Vagina (tissue), 2 donors: Measurements from ENCODE around the gene CFDP1.

Source experiments
- POLR2AphosphoS5 ChIP-seq, 2 donors: sonication (generic); formaldehyde crosslinking; IDR thresholded peaks; one replicate each; pipeline ENCODE4 v1.9.0; 2017; ENCODE audit warnings: antibody characterized with exemption in 2 of 2, mild to moderate bottlenecking in 2 of 2, low read depth in 1 of 2; ENCODE audit not compliant: insufficient read depth in 1 of 2
- TF ChIP-seq, protein P1 (sequence below), 3 experiments: fragments of 450-650 bp in 2 of 3; fragments of 200-600 bp in 1 of 3; sonication (generic) in 1 of 3; IDR thresholded peaks; one replicate each; pipeline ENCODE4 v1.5.1; 2017 to 2019; ENCODE audit warnings: antibody characterized with exemption in 3 of 3, mild to moderate bottlenecking in 2 of 3, moderate library complexity in 2 of 3

GRCh38 chr16:75254359-75254837 is 178.9 kb downstream of the CFDP1 start:
- TF ChIP-seq, protein P1, sequence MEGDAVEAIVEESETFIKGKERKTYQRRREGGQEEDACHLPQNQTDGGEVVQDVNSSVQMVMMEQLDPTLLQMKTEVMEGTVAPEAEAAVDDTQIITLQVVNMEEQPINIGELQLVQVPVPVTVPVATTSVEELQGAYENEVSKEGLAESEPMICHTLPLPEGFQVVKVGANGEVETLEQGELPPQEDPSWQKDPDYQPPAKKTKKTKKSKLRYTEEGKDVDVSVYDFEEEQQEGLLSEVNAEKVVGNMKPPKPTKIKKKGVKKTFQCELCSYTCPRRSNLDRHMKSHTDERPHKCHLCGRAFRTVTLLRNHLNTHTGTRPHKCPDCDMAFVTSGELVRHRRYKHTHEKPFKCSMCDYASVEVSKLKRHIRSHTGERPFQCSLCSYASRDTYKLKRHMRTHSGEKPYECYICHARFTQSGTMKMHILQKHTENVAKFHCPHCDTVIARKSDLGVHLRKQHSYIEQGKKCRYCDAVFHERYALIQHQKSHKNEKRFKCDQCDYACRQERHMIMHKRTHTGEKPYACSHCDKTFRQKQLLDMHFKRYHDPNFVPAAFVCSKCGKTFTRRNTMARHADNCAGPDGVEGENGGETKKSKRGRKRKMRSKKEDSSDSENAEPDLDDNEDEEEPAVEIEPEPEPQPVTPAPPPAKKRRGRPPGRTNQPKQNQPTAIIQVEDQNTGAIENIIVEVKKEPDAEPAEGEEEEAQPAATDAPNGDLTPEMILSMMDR (IDR thresholded peaks at IDR 0.05): no peak
- TF ChIP-seq POLR2AphosphoS5 (IDR thresholded peaks at IDR 0.05; ENCODE audit: insufficient read depth in 1 of 2, low read depth in 1 of 2): no peak
